HepG2 (cell line): ENCODE results near the gene CCBE1. TPM values are rescaled to one million over a fixed set of nuclear protein-coding genes. Genes with fewer than 3 reads are reported as not detected.
A peak's percentile ranks its signal among the peaks of the same experiment; 100 is the strongest.

ENCODE experiments used
- EED ChIP-seq: sonication (generic); formaldehyde crosslinking; IDR thresholded peaks from 2 replicates; pipeline ENCODE4 v1.5.0; 2020; ENCODE audit warnings: mild to moderate bottlenecking, missing genetic modification reagents
- HDAC1 ChIP-seq: sonication (generic); formaldehyde crosslinking; IDR thresholded peaks from 2 replicates; pipeline ENCODE4 v1.5.1; 2020; ENCODE audit warnings: mild to moderate bottlenecking, missing genetic modification reagents
- HDAC2 ChIP-seq: sonication (generic); formaldehyde crosslinking; IDR thresholded peaks from 2 replicates; pipeline ENCODE4 v1.4.0; 2020; ENCODE audit warnings: missing genetic modification reagents
- HNRNPK ChIP-seq: fragments of 200-400 bp; formaldehyde crosslinking; IDR thresholded peaks from 2 replicates; pipeline ENCODE4 v1.6.1; 2018; ENCODE audit warnings: low read length, low read depth, moderate library complexity, mild to moderate bottlenecking; ENCODE audit not compliant: poor library complexity, severe bottlenecking
- HOXD1 ChIP-seq: sonication (generic); formaldehyde crosslinking; IDR thresholded peaks from 2 replicates; pipeline ENCODE4 v1.5.0; 2020; ENCODE audit warnings: missing genetic modification reagents
- IRF2 ChIP-seq: IDR thresholded peaks from 2 replicates; pipeline ENCODE4 v1.6.1; 2018; ENCODE audit warnings: missing genetic modification reagents, missing compliant biosample characterization
- JDP2 ChIP-seq: sonication (generic); formaldehyde crosslinking; IDR thresholded peaks from 2 replicates; pipeline ENCODE4 v1.8.1; 2022; ENCODE audit warnings: missing genetic modification reagents, borderline replicate concordance
- LCORL ChIP-seq, 2 experiments: fragments of 450-650 bp in 1 of 2; sonication (generic) in 1 of 2; formaldehyde crosslinking in 1 of 2; IDR thresholded peaks; 2 replicates each; pipeline versions ENCODE4 v1.5.0 to v1.6.1; 2017 to 2020; ENCODE audit warnings: antibody characterized with exemption in 1 of 2, missing genetic modification reagents in 1 of 2
- MLLT10 ChIP-seq: sonication (generic); formaldehyde crosslinking; IDR thresholded peaks from 2 replicates; pipeline ENCODE4 v1.4.0; 2020; ENCODE audit warnings: missing genetic modification reagents
- NFIB ChIP-seq: sonication (generic); formaldehyde crosslinking; IDR thresholded peaks from 2 replicates; pipeline ENCODE4 v1.9.0; 2021; ENCODE audit warnings: missing genetic modification reagents, mild to moderate bottlenecking, borderline replicate concordance
- SALL1 ChIP-seq: sonication (generic); formaldehyde crosslinking; IDR thresholded peaks from 2 replicates; pipeline ENCODE4 v1.8.0; 2022; ENCODE audit warnings: mild to moderate bottlenecking, missing genetic modification reagents
- SKI ChIP-seq: fragments of 450-650 bp; IDR thresholded peaks from one replicate; pipeline ENCODE4 v1.6.1; 2018; ENCODE audit warnings: mild to moderate bottlenecking; ENCODE audit not compliant: partially characterized antibody
- ZNF10 ChIP-seq: sonication (generic); formaldehyde crosslinking; IDR thresholded peaks from 2 replicates; pipeline ENCODE4 v1.4.0; 2020; ENCODE audit warnings: mild to moderate bottlenecking, low read depth, missing genetic modification reagents, borderline replicate concordance
- ZNF24 ChIP-seq: fragments of 450-650 bp; IDR thresholded peaks from 2 replicates; pipeline ENCODE4 v1.6.1; 2017; ENCODE audit warnings: antibody characterized with exemption, mild to moderate bottlenecking
- ZNF589 ChIP-seq: sonication (generic); formaldehyde crosslinking; conservative IDR thresholded peaks from 2 replicates; pipeline ENCODE4 v1.8.0; 2022; ENCODE audit warnings: mild to moderate bottlenecking, moderate library complexity, missing genetic modification reagents
- polyA plus RNA-seq, 8 experiments: library from polyadenylated mRNA; depleted of rRNA in 3 of 8; stranded (reverse) in 7 of 8; unstranded in 1 of 8; fragments of >200 nt; fragmentation: Illumina TruSeq in 4 of 8; extraction: Trizol in 4 of 8; gene quantifications; 2 replicates each; pipeline versions ENCODE4 v1.2.1 to v1.2.3, GENCODE V29; 2011 to 2016; ENCODE audit warnings: low read depth in 4 of 8, missing spikeins in 1 of 8, mixed read lengths in 1 of 8; ENCODE audit not compliant: insufficient read depth in 1 of 8
- total RNA-seq, 5 experiments: library from RNA; depleted of rRNA; stranded (reverse); fragments of >200 nt; fragmentation: Illumina TruSeq; extraction: Trizol; gene quantifications; 2 replicates each; pipeline ENCODE4 v1.2.3, GENCODE V29; 2016; ENCODE audit warnings: low read depth in 1 of 5
- TF ChIP-seq, protein P1 (sequence below): sonication (generic); formaldehyde crosslinking; IDR thresholded peaks from 2 replicates; pipeline ENCODE4 v1.5.1; 2020; ENCODE audit warnings: mild to moderate bottlenecking, moderate library complexity, missing genetic modification reagents
- TF ChIP-seq, protein P2 (sequence below): sonication (generic); formaldehyde crosslinking; IDR thresholded peaks from 2 replicates; pipeline ENCODE4 v1.5.1; 2020; ENCODE audit warnings: missing genetic modification reagents, mild to moderate bottlenecking, borderline replicate concordance
- TF ChIP-seq, protein P3 (sequence below): sonication (generic); formaldehyde crosslinking; IDR thresholded peaks from 2 replicates; pipeline ENCODE4 v1.8.0; 2022; ENCODE audit warnings: mild to moderate bottlenecking, missing genetic modification reagents; ENCODE audit not compliant: insufficient replicate concordance
- TF ChIP-seq, protein P4 (sequence below): sonication (generic); formaldehyde crosslinking; IDR thresholded peaks from 2 replicates; pipeline ENCODE4 v1.4.0; 2020; ENCODE audit warnings: mild to moderate bottlenecking, missing genetic modification reagents
- TF ChIP-seq, protein P5 (sequence below): sonication (generic); formaldehyde crosslinking; IDR thresholded peaks from 2 replicates; pipeline ENCODE4 v1.4.0; 2020; ENCODE audit warnings: missing genetic modification reagents

The CCBE1 gene
- total and polyA plus RNA-seq, 2 of the 13 experiments (the other 11 are each of a cell fraction or from before 2014, with no cell fraction given) = not detected

DNA sequence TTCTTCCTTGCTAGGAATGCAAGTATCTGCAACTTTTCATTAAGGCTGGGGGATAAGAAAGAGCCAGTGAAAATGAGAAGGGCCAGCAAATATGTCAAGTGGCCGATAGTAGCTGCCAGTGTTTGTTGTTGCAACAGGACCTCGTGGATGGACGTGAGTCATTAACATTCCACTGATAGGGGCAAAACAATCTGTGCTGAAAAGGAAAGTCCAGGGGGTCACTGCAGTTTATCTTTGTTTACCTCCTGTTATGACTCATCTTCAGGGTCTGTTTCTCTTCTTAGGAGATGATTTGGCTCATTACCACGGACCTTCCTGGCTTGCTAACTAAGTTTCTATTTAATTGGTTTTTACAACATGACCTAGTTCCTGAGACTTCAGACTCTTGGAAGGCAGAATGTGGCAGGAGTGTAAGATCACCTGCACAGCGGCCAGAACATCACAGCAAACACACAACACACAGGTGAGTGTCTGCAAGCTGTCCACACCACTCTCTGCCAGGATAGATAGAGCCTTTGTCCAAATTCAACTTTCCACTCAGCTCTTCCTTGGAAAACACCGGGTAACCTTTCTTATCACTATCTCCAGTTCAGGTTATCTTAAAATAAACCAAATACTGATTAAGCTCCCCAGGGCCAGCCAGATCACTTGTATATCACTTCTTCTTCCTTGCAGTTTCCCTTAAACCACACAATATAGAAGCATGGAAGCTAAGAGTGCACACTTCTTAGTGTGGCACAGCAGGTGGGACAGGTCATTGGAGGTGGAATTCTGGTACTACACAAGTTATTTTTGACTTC lies 180.7 kb downstream of the CCBE1 start (continued):
- TF ChIP-seq IRF2 (CRISPR knock-in tag) (peak; percentile 82; the same call in 1 of the 2 replicates), HOXD1 (CRISPR knock-in tag) (peak; percentile 56; the same call in 1 of the 2 replicates), EED (no peak), SKI (peak; percentile 60), NFIB (CRISPR knock-in tag) (no peak), MLLT10 (CRISPR knock-in tag) (no peak), ZNF589 (CRISPR knock-in tag) (no peak), SALL1 (CRISPR knock-in tag) (peak; percentile 75), HDAC2 (CRISPR knock-in tag) (peak; percentile 90), HNRNPK (no peak), ZNF24 (no peak), ZNF10 (CRISPR knock-in tag) (no peak), JDP2 (CRISPR knock-in tag) (no peak), HDAC1 (CRISPR knock-in tag) (peak; percentile 84), LCORL (IDR thresholded peaks at IDR 0.05) (no peak), LCORL (CRISPR knock-in tag; IDR thresholded peaks at IDR 0.05) (peak; percentile 81)
- TF ChIP-seq, protein P1, sequence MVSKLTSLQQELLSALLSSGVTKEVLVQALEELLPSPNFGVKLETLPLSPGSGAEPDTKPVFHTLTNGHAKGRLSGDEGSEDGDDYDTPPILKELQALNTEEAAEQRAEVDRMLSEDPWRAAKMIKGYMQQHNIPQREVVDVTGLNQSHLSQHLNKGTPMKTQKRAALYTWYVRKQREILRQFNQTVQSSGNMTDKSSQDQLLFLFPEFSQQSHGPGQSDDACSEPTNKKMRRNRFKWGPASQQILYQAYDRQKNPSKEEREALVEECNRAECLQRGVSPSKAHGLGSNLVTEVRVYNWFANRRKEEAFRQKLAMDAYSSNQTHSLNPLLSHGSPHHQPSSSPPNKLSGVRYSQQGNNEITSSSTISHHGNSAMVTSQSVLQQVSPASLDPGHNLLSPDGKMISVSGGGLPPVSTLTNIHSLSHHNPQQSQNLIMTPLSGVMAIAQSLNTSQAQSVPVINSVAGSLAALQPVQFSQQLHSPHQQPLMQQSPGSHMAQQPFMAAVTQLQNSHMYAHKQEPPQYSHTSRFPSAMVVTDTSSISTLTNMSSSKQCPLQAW (CRISPR knock-in tag) = no peak
- TF ChIP-seq, protein P2, sequence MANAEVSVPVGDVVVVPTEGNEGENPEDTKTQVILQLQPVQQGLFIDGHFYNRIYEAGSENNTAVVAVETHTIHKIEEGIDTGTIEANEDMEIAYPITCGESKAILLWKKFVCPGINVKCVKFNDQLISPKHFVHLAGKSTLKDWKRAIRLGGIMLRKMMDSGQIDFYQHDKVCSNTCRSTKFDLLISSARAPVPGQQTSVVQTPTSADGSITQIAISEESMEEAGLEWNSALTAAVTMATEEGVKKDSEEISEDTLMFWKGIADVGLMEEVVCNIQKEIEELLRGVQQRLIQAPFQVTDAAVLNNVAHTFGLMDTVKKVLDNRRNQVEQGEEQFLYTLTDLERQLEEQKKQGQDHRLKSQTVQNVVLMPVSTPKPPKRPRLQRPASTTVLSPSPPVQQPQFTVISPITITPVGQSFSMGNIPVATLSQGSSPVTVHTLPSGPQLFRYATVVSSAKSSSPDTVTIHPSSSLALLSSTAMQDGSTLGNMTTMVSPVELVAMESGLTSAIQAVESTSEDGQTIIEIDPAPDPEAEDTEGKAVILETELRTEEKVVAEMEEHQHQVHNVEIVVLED = no peak
- TF ChIP-seq, protein P3, sequence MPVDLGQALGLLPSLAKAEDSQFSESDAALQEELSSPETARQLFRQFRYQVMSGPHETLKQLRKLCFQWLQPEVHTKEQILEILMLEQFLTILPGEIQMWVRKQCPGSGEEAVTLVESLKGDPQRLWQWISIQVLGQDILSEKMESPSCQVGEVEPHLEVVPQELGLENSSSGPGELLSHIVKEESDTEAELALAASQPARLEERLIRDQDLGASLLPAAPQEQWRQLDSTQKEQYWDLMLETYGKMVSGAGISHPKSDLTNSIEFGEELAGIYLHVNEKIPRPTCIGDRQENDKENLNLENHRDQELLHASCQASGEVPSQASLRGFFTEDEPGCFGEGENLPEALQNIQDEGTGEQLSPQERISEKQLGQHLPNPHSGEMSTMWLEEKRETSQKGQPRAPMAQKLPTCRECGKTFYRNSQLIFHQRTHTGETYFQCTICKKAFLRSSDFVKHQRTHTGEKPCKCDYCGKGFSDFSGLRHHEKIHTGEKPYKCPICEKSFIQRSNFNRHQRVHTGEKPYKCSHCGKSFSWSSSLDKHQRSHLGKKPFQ (CRISPR knock-in tag) = no peak
- TF ChIP-seq, protein P4, sequence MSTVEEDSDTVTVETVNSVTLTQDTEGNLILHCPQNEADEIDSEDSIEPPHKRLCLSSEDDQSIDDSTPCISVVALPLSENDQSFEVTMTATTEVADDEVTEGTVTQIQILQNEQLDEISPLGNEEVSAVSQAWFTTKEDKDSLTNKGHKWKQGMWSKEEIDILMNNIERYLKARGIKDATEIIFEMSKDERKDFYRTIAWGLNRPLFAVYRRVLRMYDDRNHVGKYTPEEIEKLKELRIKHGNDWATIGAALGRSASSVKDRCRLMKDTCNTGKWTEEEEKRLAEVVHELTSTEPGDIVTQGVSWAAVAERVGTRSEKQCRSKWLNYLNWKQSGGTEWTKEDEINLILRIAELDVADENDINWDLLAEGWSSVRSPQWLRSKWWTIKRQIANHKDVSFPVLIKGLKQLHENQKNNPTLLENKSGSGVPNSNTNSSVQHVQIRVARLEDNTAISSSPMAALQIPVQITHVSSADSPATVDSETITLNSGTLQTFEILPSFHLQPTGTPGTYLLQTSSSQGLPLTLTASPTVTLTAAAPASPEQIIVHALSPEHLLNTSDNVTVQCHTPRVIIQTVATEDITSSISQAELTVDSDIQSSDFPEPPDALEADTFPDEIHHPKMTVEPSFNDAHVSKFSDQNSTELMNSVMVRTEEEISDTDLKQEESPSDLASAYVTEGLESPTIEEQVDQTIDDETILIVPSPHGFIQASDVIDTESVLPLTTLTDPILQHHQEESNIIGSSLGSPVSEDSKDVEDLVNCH = no peak
- TF ChIP-seq, protein P5, sequence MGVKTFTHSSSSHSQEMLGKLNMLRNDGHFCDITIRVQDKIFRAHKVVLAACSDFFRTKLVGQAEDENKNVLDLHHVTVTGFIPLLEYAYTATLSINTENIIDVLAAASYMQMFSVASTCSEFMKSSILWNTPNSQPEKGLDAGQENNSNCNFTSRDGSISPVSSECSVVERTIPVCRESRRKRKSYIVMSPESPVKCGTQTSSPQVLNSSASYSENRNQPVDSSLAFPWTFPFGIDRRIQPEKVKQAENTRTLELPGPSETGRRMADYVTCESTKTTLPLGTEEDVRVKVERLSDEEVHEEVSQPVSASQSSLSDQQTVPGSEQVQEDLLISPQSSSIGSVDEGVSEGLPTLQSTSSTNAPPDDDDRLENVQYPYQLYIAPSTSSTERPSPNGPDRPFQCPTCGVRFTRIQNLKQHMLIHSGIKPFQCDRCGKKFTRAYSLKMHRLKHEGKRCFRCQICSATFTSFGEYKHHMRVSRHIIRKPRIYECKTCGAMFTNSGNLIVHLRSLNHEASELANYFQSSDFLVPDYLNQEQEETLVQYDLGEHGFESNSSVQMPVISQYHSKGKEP (CRISPR knock-in tag) = no peak
